Fibroblast of villous mesenchyme (primary cell): ENCODE results near the gene ADCK2. TPM values are rescaled to one million over a fixed set of nuclear protein-coding genes. Genes with fewer than 3 reads are reported as not detected.
"Not testable (repeated sequence)": the region's sequence is repeated elsewhere in the genome, so short reads cannot be mapped to it uniquely, and the experiment has no call there.

ENCODE experiments used
- DNase-seq: peaks from one replicate; pipeline ENCODE4 v3.0.0-alpha.2; 2010; ENCODE audit warnings: low read depth
- H3K4me3 ChIP-seq: 2 replicates; pipeline ENCODE4 v1.5.1; 2011; ENCODE audit warnings: low read depth, mild to moderate bottlenecking, low read length
- total RNA-seq: library from RNA; depleted of rRNA; stranded (reverse); fragments of >200 nt; gene quantifications from 2 replicates; pipeline ENCODE4 v1.2.3, GENCODE V29; 2012
- TF ChIP-seq, protein P1 (sequence below): IDR thresholded peaks from 2 replicates; pipeline ENCODE4 v1.5.1; 2012; ENCODE audit warnings: low read depth, mild to moderate bottlenecking, low read length; ENCODE audit not compliant: insufficient read depth

The ADCK2 gene
- total RNA-seq, 1 donor = 20.3 TPM

- TF ChIP-seq, protein P1, sequence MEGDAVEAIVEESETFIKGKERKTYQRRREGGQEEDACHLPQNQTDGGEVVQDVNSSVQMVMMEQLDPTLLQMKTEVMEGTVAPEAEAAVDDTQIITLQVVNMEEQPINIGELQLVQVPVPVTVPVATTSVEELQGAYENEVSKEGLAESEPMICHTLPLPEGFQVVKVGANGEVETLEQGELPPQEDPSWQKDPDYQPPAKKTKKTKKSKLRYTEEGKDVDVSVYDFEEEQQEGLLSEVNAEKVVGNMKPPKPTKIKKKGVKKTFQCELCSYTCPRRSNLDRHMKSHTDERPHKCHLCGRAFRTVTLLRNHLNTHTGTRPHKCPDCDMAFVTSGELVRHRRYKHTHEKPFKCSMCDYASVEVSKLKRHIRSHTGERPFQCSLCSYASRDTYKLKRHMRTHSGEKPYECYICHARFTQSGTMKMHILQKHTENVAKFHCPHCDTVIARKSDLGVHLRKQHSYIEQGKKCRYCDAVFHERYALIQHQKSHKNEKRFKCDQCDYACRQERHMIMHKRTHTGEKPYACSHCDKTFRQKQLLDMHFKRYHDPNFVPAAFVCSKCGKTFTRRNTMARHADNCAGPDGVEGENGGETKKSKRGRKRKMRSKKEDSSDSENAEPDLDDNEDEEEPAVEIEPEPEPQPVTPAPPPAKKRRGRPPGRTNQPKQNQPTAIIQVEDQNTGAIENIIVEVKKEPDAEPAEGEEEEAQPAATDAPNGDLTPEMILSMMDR = no peak
- no peak overlapping the region for H3K4me3 ChIP-seq
- DNase-seq = no peak
Measured at GRCh38 chr7:140655511-140656408, 17.0 kb upstream of the ADCK2 start.

GRCh38 chr7:140656548-140657515 lies 15.9 kb upstream of the ADCK2 start:
- TF ChIP-seq, protein P1 = no peak
- DNase-seq = peak; percentile 86

GRCh38 chr7:140657891-140658290 lies 14.9 kb upstream of the ADCK2 start:
- TF ChIP-seq, protein P1 = no peak
- H3K4me3 ChIP-seq = no peak overlapping the region
- DNase-seq = no peak

More at GRCh38 chr7:140656548-140657515, 15.9 kb upstream of the ADCK2 start:
- peak overlapping the region; percentile 48 for H3K4me3 ChIP-seq

DNA sequence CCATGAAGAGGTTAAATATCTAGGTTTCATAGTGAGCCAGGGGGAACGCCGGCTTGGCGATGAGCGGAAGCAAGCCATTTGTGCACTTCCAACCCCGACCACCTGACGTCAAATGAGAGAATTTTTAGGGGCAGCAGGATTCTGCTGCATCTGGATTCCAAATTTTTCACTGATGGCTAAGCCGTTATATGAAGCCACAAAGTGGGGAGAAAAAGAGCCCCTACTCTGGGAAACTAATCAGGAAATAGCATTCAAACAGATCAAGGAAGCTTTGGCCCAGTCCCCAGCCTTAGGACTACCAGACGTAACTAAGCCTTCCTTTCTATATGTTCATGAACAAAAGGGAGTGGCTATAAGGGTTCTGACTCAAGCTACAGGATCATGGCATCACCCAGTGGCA lies 12.9 kb upstream of the ADCK2 start:
- TF ChIP-seq, protein P1 = no peak
- DNase-seq = no peak
- no peak overlapping the region for H3K4me3 ChIP-seq

DNA sequence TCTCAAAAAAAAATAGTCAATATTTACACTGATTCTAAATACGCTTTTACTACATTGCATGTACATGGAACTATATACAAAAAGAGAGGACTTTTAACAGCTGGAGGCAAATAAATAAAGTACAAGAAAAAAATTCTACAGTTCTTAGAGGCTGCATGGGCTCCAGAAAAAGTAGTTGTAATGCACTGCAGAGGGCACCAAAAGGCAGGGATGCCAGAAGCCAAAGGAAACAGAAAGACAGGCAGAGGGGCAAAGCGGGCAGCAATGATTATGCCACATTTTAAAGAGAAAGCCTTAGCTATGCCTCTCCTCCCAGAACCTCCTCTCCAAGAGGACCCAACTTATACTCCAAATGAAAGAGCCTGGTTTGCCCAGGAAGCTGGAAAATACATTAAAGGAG lies 11.6 kb upstream of the ADCK2 start:
- TF ChIP-seq, protein P1 = peak; percentile 18
- no peak overlapping the region for H3K4me3 ChIP-seq
- DNase-seq = no peak

- not testable (repeated sequence) for DNase-seq, H3K4me3 ChIP-seq
Measured at GRCh38 chr7:140662938-140663337, 9.8 kb upstream of the ADCK2 start.

- DNase-seq = no peak
- no peak overlapping the region for H3K4me3 ChIP-seq
- TF ChIP-seq, protein P1 = no peak
Measured at GRCh38 chr7:140667476-140667875, 5.3 kb upstream of the ADCK2 start.
